Effector memory CD8-positive, alpha-beta T cell (primary cell): Measurements from ENCODE around the gene STX4.
A peak's percentile ranks its signal among the peaks of the same experiment; 100 is the strongest.

Source experiments
- ATAC-seq: fragments of 150-1000 bp; cut with Tn5 transposase; replicated peaks from 2 replicates; pipeline ENCODE4 v1.10.0; 2021; ENCODE audit warnings: mild to moderate bottlenecking, moderate library complexity
- DNase-seq, 3 experiments: peaks; one replicate each; pipeline ENCODE4 v3.0.0; 2021
- H3K27ac Mint-ChIP-seq, 2 donors: one replicate each; pipeline ENCODE4 v1.8.0; 2022; ENCODE audit warnings: mild to moderate bottlenecking in 2 of 2, mixed read lengths in 2 of 2, moderate library complexity in 2 of 2
- H3K27me3 Mint-ChIP-seq, 2 donors: one replicate each; pipeline ENCODE4 v1.8.0; 2022; ENCODE audit warnings: mixed read lengths in 2 of 2
- H3K36me3 Mint-ChIP-seq: one replicate; pipeline ENCODE4 v1.8.0; 2022; ENCODE audit warnings: mild to moderate bottlenecking, moderate library complexity, mixed read lengths; ENCODE audit not compliant: insufficient read depth
- H3K4me1 Mint-ChIP-seq, 2 donors: one replicate each; pipeline ENCODE4 v1.8.0; 2022; ENCODE audit warnings: low read depth in 2 of 2, mixed read lengths in 2 of 2
- H3K4me3 Mint-ChIP-seq, 2 donors: one replicate each; pipeline ENCODE4 v1.8.0; 2022; ENCODE audit warnings: mild to moderate bottlenecking in 2 of 2, mixed read lengths in 2 of 2, moderate library complexity in 2 of 2
- H3K9me3 Mint-ChIP-seq, 2 donors: one replicate each; pipeline ENCODE4 v1.8.0; 2022; ENCODE audit warnings: mixed read lengths in 2 of 2

STX4 gene

DNA sequence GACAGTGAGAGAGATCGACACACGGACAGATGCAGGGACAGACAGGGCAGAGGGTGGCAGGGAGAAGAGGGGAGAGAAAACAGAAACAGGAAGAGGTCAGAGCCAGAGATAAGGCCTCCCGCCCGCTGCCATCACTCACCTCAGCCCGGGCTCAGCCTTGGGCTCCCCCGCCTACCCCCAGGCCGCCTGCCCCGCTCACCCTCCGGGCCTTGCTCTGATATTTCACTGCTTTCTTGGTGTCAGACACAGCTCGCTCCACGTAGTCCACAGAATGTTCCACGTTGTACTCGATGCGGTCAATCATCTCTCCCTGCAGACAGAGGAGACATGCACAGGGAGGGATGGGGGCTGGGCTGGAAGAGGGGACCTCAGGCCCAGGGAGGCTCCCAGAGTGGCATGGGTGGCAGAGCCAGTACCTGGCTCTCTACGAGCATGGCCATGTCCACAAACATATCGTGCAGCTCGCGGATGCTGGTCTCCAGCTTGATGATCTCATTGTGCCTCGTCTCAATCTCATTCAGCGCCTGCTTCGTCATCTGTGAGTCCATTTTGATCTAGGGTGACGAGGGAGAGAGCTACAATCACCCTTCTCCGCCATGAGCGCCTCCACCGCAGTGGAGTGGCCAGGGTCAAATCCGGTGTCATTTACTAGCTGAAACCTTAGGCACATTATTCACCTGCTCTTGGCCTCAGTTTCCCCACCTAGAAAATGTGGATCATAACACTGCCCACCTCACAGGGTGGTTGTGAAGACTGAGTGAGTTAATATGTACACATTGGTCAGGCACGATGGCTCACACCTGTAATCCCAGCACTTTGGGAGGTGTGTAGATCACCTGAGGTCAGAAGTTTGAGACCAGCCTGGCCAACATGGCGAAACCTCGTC is 40.2 kb upstream of the STX4 start:
- H3K27me3 Mint-ChIP-seq = no peaks in the 10 kb centered on the region
- peaks cover 4 to 7% of the 10 kb centered on the region in 2 donors for H3K4me1 Mint-ChIP-seq
- no peak overlapping the region for H3K4me3 Mint-ChIP-seq
- DNase-seq (no peak), ATAC-seq (no peak)
- peaks cover 8% of the 10 kb centered on the region for H3K36me3 Mint-ChIP-seq
- H3K27ac Mint-ChIP-seq = no peak overlapping the region
- no peaks in the 10 kb centered on the region for H3K9me3 Mint-ChIP-seq

DNA sequence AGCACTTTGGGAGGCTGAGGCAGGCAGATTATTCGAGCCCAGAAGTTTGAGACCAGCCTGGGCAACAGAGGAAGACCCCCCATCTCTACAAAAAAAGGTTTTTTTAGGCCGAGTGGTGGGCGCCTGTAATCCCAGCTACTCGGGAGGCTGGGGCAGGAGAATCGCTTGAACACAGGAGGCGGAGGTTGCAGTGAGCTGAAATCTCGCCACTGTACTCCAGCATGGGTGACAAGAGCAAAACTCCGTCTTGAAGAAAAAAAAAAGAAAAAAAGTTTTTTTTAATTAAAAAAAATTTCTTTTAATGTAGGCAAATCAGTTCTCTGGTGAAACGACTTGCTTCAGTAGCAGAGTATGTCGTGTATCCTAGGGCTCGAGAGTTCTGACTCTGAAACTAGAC is 37.4 kb upstream of the STX4 start:
- Mint-ChIP-seq H3K27ac (no peak overlapping the region), H3K9me3 (no peaks in the 10 kb centered on the region), H3K27me3 (no peaks in the 10 kb centered on the region), H3K4me3 (peak overlapping the region; percentile 77 to 81), H3K36me3 (peaks cover 8% of the 10 kb centered on the region), H3K4me1 (peaks cover 4 to 7% of the 10 kb centered on the region in 2 donors)
- ATAC-seq = no peak
- no peak for DNase-seq

DNA sequence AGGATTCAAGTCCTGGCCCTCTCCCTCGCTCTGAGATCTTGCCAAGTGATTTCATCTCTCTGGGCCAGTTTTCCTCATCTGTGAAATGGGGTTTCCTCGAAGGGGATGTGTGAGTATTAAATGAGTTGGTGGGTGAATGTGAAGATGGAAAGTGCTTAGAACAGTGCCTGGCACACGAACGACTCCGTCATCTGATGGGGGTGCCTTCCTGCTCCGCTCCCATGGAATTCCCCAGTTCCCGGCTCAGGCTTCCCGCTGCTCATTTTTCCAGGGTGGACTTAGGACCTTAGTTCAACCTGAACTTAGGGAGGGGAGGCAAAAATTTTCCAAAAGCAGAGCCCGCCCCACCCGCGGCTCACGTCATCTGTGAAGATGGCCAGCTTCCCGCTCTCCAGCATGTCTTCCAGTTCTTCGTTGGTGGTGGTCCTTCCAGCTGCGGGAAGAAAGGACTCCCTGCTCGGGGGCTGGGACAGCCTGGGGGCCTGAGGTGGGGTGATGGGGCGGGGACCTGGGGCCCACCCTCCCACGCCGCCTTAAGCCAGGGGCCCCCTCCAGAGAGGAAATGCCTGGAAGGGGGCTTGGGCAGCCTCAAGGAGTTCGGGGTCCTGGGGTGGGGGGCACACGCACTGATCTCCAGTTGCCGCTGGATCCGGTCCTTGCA is 36.9 kb upstream of the STX4 start:
- Mint-ChIP-seq H3K27ac (peak overlapping the region; percentile 15 to 75), H3K36me3 (peaks cover 4% of the 10 kb centered on the region), H3K9me3 (no peaks in the 10 kb centered on the region), H3K4me3 (peak overlapping the region; percentile 77 to 81), H3K4me1 (peaks cover 4 to 7% of the 10 kb centered on the region in 2 donors), H3K27me3 (no peaks in the 10 kb centered on the region)
- ATAC-seq (no peak), DNase-seq (no peak)

DNA sequence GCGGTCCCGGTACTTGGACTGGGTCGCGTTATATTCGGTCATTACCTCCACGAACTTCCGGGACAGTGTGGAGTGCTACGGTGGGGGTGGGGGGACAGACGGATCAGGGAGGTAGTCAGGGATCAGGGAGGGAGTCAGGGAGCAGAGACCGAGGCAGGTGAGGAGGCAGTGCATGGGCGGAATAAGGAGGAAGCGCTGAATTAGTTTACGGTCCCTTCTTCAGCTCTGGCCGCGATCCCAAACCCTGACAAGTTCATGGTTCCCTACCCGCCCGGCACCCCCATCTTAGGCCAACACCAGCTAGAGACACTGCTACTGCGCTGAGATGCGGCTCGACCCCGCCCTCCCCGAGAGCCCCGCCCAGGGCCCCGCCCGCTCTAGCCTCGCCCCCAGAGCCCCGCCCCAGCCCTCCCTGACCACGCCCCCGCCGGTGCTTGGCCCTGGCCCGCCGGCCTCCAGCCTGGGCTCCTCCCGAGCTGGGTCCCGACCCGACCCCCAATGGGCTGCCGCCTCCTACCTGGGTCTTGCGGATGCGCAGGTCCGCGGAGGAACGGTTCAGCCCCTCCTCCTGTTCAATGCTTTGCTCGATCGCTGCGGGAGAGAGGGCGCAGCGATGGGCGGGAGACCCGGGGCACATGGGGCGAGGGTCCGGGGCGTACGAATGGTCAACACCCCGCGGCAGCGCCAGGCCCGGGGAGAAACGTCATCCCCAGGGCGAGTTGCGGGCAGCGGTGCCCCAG is 36.2 kb upstream of the STX4 start:
- DNase-seq (peak; percentile 54 to 60 (median 60)), ATAC-seq (peak; percentile 98)
- H3K27ac Mint-ChIP-seq = peak overlapping the region; percentile 15 to 75
- peak overlapping the region; percentile 77 to 81 for H3K4me3 Mint-ChIP-seq
- peaks cover 4% of the 10 kb centered on the region for H3K36me3 Mint-ChIP-seq
- H3K4me1 Mint-ChIP-seq = peaks cover 4 to 7% of the 10 kb centered on the region in 2 donors
- no peaks in the 10 kb centered on the region for H3K27me3 Mint-ChIP-seq
- no peaks in the 10 kb centered on the region for H3K9me3 Mint-ChIP-seq

DNA sequence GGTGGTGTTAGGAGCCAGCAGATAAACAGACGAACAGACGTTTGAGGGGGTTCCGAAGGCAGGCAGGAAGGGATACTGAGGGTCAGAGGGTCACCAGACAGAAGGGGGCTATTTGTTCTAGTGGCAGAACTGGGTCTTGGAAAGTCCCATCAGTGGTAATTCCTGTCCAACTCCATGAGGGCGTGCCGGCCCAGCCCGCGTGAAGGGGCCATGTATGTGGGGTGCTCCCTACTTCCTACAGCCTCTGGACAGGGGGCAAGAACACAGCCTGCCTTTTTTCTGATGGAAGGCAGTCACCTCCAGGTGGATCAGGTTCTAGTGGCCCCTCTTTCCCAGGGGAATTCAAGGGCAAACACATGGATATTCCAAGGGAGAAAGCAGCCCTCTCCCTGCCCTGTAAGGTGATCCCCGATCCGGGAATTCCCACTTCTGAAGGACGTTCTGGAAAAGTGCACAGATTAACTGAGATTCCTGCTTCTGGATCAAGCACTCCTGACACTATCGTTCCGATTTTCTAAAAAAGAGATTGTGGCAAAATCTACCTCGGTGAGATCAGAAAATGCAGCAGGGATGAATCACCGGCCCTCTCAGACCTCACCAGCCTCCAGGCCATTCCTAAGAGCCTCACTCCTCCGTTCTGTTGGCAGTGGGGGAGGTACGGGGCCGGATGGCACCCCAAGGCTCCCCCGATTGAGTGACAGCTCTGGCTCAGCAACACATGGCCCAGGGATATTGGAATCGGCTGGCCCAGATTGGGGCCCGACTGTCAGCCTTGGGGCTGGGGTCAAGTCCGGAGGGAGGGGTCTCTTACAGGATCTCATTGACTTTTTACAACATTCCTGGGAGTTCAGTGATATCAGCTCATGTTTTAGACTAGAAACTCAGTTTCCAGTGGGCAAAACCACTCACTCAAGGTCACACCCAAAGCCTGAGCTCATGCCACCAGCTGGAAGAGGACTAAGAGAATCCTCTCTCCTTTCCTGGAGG is 35.3 kb upstream of the STX4 start:
- ATAC-seq = no peak
- H3K4me3 Mint-ChIP-seq = peak overlapping the region; percentile 77 to 81
- H3K27ac Mint-ChIP-seq = peak overlapping the region in 1 of 2 donors; percentile 15

DNA sequence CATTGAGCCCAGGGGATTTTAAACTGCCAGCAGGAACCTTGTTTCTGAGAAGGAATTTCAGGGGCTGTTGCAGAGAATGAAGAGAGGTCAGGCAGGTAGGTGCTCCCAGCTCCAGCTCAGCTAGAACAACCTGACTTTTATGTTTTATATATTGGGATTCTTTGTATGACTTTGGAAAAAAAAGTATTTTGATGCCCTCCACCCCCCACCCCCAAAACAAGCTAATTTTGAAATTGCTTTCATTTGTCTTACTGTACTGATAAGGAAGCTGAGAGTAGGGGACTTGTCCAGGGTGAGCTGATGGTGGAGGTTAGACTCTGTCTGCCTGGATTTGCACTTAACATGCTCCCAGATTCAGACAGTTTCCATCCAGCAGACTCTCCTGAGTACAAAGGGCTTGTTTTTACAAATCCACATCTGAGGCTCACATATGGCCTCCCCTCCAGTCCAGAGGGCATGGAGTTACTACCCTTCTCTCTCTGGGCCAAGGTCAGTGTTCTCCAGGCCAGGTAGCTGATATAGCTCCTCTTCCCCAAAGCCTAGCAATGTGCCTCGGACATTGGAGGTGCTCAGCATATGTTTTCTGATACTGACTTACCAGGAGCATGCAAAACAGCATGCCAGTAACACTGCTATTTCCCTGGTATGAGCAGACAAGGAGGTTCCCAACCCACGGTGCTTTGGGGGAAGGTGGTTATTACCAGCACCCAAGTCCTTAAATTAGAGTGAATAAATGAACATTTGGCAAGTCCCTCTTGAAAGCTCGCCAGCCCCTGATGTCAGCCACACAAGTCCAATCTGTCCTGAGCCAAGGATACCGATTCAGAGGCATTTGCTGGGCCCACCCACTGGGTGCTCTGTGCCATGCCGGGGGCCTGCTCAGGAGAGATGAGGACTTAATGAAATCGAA is 34.3 kb upstream of the STX4 start:
- no peak for DNase-seq
- H3K9me3 Mint-ChIP-seq = no peaks in the 10 kb centered on the region
- no peak overlapping the region for H3K4me3 Mint-ChIP-seq
- H3K27me3 Mint-ChIP-seq = no peaks in the 10 kb centered on the region
- H3K27ac Mint-ChIP-seq = no peak overlapping the region
- ATAC-seq = no peak
- peaks cover 4 to 7% of the 10 kb centered on the region in 2 donors for H3K4me1 Mint-ChIP-seq
- peaks cover 4% of the 10 kb centered on the region for H3K36me3 Mint-ChIP-seq

More for the DNA sequence above, 35.3 kb upstream of the STX4 start:
- Mint-ChIP-seq H3K27me3 (no peaks in the 10 kb centered on the region), H3K4me1 (peaks cover 4 to 7% of the 10 kb centered on the region in 2 donors), H3K9me3 (no peaks in the 10 kb centered on the region), H3K36me3 (peaks cover 4% of the 10 kb centered on the region)
- no peak for DNase-seq

DNA sequence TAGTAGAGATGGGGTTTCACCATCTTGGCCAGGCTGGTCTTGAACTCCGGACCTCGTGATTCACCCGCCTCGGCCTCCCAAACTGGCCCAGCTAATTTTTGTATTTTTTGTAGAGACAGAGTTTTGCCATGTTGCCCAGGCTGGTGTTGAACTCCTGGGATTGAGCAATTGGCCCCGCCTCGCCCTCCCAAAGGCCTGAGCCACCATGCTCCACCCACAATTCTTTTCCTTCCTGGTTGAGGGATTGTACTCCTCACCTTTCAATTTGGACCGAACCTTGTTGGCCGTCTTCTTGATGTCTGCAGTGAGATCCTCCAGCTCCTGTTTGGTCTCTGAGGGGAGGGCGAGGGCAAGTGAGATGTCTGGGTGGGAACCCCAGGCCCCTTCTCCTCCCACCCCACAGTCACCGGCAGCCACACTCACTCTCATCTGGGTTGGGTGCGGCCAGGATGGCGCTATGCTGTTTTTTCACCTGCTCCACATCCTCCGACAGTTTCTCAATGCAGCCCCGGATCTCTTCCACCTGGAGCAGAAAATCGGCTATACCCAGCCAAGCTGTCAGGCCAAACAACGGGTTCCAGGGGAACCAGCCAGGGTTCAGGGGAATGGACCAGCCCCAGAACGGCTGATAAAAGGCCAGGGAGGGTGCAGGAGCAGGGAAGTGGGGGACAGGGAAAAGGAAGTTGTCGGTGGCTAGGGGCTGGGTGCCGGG is 32.5 kb upstream of the STX4 start:
- ATAC-seq (no peak), DNase-seq (no peak)
- no peaks in the 10 kb centered on the region for H3K36me3 Mint-ChIP-seq
- peaks cover 0 to 2% of the 10 kb centered on the region in 2 donors for H3K27me3 Mint-ChIP-seq
- no peak overlapping the region for H3K27ac Mint-ChIP-seq
- H3K4me3 Mint-ChIP-seq = no peak overlapping the region
- H3K9me3 Mint-ChIP-seq = no peaks in the 10 kb centered on the region
- peaks cover 4 to 7% of the 10 kb centered on the region in 2 donors for H3K4me1 Mint-ChIP-seq

DNA sequence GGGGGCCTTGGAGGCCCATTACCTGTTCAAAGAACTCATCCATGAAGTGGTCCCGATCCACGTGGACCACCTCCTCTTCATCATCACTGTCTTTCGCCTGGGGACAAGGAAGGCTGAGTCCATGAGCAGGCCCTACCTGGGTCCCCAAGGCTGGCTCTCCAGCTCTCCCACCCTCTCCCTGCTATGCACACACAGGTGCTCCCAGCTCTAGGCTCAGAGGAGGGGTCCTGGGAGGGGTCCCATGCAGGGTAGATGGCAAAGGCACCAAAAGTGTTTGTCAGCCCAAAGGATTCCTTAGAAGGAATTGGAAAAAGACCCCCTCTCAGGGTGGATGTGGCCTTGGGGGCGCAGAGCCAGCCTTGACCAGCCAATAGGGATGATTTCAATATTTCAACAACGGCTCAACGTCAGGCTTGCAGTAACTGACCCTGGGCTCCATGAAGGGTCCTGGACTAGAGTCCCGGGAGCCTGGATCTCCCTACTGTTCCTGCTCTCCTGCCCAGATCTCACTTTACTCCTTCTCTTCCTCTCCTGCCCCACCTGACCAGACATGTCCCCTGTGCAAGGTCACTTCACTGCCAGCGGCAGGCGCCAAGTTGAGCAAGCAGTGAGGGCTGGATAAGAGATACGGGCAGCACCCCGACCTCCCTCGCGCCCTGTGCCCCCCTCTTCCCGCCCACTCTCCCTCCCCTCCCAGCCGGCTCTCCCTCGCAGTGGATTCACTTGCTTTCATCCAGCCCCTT is 31.7 kb upstream of the STX4 start:
- ATAC-seq (no peak), DNase-seq (no peak)
- Mint-ChIP-seq H3K9me3 (no peaks in the 10 kb centered on the region), H3K36me3 (no peaks in the 10 kb centered on the region), H3K4me3 (no peak overlapping the region), H3K4me1 (peaks cover 0 to 5% of the 10 kb centered on the region in 2 donors), H3K27ac (peak overlapping the region in 1 of 2 donors; percentile 36), H3K27me3 (peaks cover 0 to 10% of the 10 kb centered on the region in 2 donors)

DNA sequence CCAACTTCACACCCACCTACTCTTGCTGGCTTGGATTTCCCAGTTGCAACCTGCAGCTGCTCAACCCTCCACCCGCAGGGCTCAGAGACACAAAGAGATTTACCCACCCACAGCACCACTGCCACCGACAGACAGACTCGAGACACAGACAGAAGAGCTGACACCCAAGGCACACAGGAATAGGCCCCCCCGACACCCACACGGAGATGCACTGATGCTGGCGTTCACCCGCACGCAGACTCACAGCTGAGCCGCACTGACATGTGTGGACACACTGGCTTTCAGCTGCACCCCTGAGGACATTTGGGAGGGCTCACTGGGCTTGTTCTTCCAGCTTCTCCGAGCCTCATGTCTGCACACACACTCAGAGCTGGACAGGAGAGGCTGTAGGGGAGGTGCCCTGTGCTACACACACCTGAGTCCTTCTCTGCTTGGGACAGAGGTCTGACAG is 31.1 kb upstream of the STX4 start:
- Mint-ChIP-seq H3K9me3 (no peaks in the 10 kb centered on the region), H3K4me1 (peaks cover 0 to 2% of the 10 kb centered on the region in 2 donors), H3K27me3 (peaks cover 0 to 12% of the 10 kb centered on the region in 2 donors), H3K27ac (peak overlapping the region in 1 of 2 donors; percentile 36), H3K4me3 (no peak overlapping the region), H3K36me3 (no peaks in the 10 kb centered on the region)
- no peak for ATAC-seq
- no peak for DNase-seq

DNA sequence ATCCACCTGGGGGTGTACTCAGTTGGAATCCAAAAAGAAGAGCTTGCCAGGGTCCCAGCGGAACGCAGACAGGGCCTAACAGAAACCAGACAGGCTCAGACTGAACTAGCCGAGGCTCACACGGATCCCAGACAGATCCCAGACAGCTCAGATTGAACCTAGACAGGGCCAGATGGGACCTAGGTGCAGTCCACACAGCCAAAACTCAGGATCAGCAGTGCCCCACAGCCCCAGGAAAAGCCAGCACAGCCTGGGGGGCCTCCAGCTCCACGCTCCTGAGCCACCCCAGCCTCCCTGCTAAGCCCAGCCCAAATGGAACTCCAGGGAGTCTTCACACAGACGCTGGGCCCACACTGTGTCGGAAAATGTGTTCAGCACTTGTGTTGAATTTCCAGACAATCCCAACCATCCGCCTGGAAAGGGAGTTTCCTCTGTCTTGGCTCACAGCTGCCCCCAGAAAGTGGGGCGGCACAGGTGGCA is 30.5 kb upstream of the STX4 start:
- peak overlapping the region in 1 of 2 donors; percentile 47 for H3K27ac Mint-ChIP-seq
- no peaks in the 10 kb centered on the region for H3K9me3 Mint-ChIP-seq
- H3K4me1 Mint-ChIP-seq = peaks cover 0 to 2% of the 10 kb centered on the region in 2 donors
- H3K4me3 Mint-ChIP-seq = no peak overlapping the region
- H3K36me3 Mint-ChIP-seq = no peaks in the 10 kb centered on the region
- no peak for DNase-seq
- ATAC-seq = no peak
- H3K27me3 Mint-ChIP-seq = peaks cover 0 to 12% of the 10 kb centered on the region in 2 donors

DNA sequence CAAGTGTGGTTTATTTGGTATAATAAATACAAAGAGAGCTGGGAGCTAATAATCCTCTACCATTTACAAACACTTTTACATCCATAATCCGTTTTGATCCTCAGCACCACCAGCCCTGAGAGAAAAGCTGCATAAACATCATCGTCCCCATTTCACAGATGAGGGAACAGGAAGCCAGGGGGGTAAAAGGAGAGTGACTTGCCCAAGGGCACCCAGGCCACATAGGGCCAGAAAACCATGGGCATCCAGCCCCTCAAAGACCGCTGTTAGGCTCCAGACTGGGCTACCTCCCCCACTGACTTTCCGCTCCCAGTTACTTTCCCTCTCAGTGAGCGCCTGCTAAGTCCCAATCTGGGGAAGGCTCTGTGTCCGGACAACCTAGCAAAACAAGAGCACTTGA is 29.6 kb upstream of the STX4 start:
- Mint-ChIP-seq H3K27me3 (peaks cover 0 to 20% of the 10 kb centered on the region in 2 donors), H3K9me3 (no peaks in the 10 kb centered on the region), H3K4me1 (peaks cover 0 to 2% of the 10 kb centered on the region in 2 donors), H3K4me3 (no peak overlapping the region), H3K27ac (peak overlapping the region; percentile 44 to 47), H3K36me3 (no peaks in the 10 kb centered on the region)
- ATAC-seq = no peak
- no peak for DNase-seq
